K562 (cell line): Measurements from ENCODE around the gene MACROD2. TPM values are rescaled to one million over a fixed set of nuclear protein-coding genes. Genes with fewer than 3 reads are reported as not detected.

ENCODE experiments used
- ATAC-seq: fragments of 200-7000 bp; cut with Tn5 transposase; 3 replicates; pipeline ENCODE4 v1.9.1; 2020; ENCODE audit warnings: moderate library complexity
- BruUV-seq: library from RNA; stranded (reverse); fragments of 400-500 nt; replicated peaks from 2 replicates; lab custom pipeline; 2021; lab: Mats Ljungman, UMichigan
- CTCF ChIA-PET: fragments of 300-600 bp; formaldehyde crosslinking; extraction: SDS; loops from one replicate; lab custom pipeline; 2021; ENCODE audit warnings: low intra/inter-chr PET ratio; lab: Yijun Ruan, JAX
- POLR2A ChIA-PET: fragments of 300-600, 350-650 bp; sonication (Branson Sonifier 250); formaldehyde crosslinking; extraction: SDS; loops from one replicate; lab custom pipeline; 2021; ENCODE audit warnings: antibody characterized with exemption, inconsistent platforms; lab: Yijun Ruan, JAX
- DNase-seq, 4 experiments: peaks; one replicate each; pipeline versions ENCODE4 v3.0.0 to v3.0.0-alpha.2; 2011 to 2018; ENCODE audit warnings: low spot score in 3 of 4, mixed read lengths in 3 of 4; ENCODE audit errors: extremely low read depth in 1 of 4
- FAIRE-seq: peaks from 2 replicates; lab custom pipeline; 2011; peaks lifted over from hg19 to GRCh38; lab: Jason Lieb, UNC
- H2AFZ ChIP-seq: 2 replicates; pipeline ENCODE4 v1.6.0; 2011; ENCODE audit warnings: low read depth, low read length, control low read depth, inconsistent platforms
- H3K27ac ChIP-seq: fragments of 200-600 bp; 3 replicates; pipeline ENCODE4 v1.8.0; 2011; ENCODE audit warnings: low read depth, mild to moderate bottlenecking, control low read depth, inconsistent platforms, low read length, moderate library complexity, mixed read lengths; ENCODE audit errors: extremely low read depth
- H3K27me3 ChIP-seq, 2 experiments: fragments of 300-600 bp in 1 of 2; 2 replicates in 1 of 2; 3 replicates in 1 of 2; pipeline versions ENCODE4 v1.6.0 to v1.8.0; 2011; ENCODE audit warnings: inconsistent platforms in 2 of 2, low read length in 2 of 2, mild to moderate bottlenecking in 1 of 2, mixed read lengths in 1 of 2, moderate library complexity in 1 of 2; ENCODE audit not compliant: control insufficient read depth in 2 of 2, insufficient read depth in 2 of 2
- H3K36me3 ChIP-seq: fragments of 300-600 bp; 3 replicates; pipeline ENCODE4 v1.8.0; 2011; ENCODE audit warnings: mild to moderate bottlenecking, low read length, inconsistent platforms; ENCODE audit not compliant: control insufficient read depth, insufficient read depth
- H3K4me1 ChIP-seq, 2 experiments: fragments of 200-600 bp in 1 of 2; replicated peaks in 1 of 2; 2 replicates in 1 of 2; 3 replicates in 1 of 2; pipeline versions ENCODE4 v1.5.1 to v1.8.0; 2011; ENCODE audit warnings: inconsistent platforms in 2 of 2, low read length in 2 of 2, mild to moderate bottlenecking in 1 of 2, mixed read lengths in 1 of 2, moderate library complexity in 1 of 2; ENCODE audit not compliant: control insufficient read depth in 2 of 2, insufficient read depth in 2 of 2
- H3K4me2 ChIP-seq: 2 replicates; pipeline ENCODE4 v1.6.1; 2011; ENCODE audit warnings: low read length, control low read depth, inconsistent platforms, mixed read lengths; ENCODE audit not compliant: insufficient read depth
- H3K4me3 ChIP-seq: fragments of 200-600 bp; sonication (generic), shearing (Covaris generic); 2 replicates; pipeline ENCODE4 v1.5.1; 2016; ENCODE audit warnings: control low read depth, inconsistent platforms
- H3K79me2 ChIP-seq: fragments of 200-600 bp; 3 replicates; pipeline ENCODE4 v1.8.0; 2011; ENCODE audit warnings: low read length, inconsistent platforms; ENCODE audit not compliant: control insufficient read depth, insufficient read depth
- H3K9ac ChIP-seq, 2 experiments: 2 replicates each; pipeline versions ENCODE4 v1.6.0 to v1.6.1; 2011; ENCODE audit warnings: low read depth in 2 of 2, low read length in 2 of 2, control low read depth in 1 of 2, inconsistent platforms in 1 of 2, mild to moderate bottlenecking in 1 of 2, mixed read lengths in 1 of 2; ENCODE audit not compliant: insufficient read depth in 1 of 2
- H3K9me1 ChIP-seq: one replicate; pipeline ENCODE4 v1.6.0; 2011; ENCODE audit warnings: inconsistent platforms, mild to moderate bottlenecking, low read length, moderate library complexity; ENCODE audit not compliant: control insufficient read depth, insufficient read depth
- H3K9me3 ChIP-seq: replicated peaks from 2 replicates; pipeline ENCODE4 v1.5.1; 2011; ENCODE audit warnings: low read depth, low read length, inconsistent platforms; ENCODE audit not compliant: control insufficient read depth, insufficient read depth
- H4K20me1 ChIP-seq: replicated peaks from 2 replicates; pipeline ENCODE4 v1.6.1; 2011; ENCODE audit warnings: low read length, inconsistent platforms, mixed read lengths; ENCODE audit not compliant: control insufficient read depth, insufficient read depth
- CBX8 ChIP-seq: fragments of 200-600 bp; sonication (generic); IDR thresholded peaks from 2 replicates; pipeline ENCODE4 v1.6.1; 2012; ENCODE audit warnings: borderline replicate concordance, mixed run types, low read depth, mild to moderate bottlenecking, moderate library complexity, mixed read lengths, low read length, control low read depth, inconsistent platforms; ENCODE audit not compliant: poor library complexity, severe bottlenecking; ENCODE audit errors: extremely low read depth
- FOXJ3 ChIP-seq: sonication (generic); formaldehyde crosslinking; IDR thresholded peaks from 2 replicates; pipeline ENCODE4 v1.4.0; 2020; ENCODE audit warnings: mild to moderate bottlenecking, missing genetic modification reagents
- JUN ChIP-seq, 2 experiments: sonication (generic) in 1 of 2; formaldehyde crosslinking in 1 of 2; IDR thresholded peaks; 2 replicates each; pipeline versions ENCODE4 v1.6.1 to v1.8.0; 2012 to 2022; ENCODE audit warnings: borderline replicate concordance in 2 of 2, mild to moderate bottlenecking in 2 of 2, improper control_type of control experiment in 1 of 2, low read depth in 1 of 2, low read length in 1 of 2, missing genetic modification reagents in 1 of 2
- RAD51 ChIP-seq: fragments of 450-650 bp; IDR thresholded peaks from 2 replicates; pipeline ENCODE4 v1.7.1; 2016; ENCODE audit warnings: low read depth, mild to moderate bottlenecking, borderline replicate concordance
- TCF3 ChIP-seq: sonication (generic); formaldehyde crosslinking; IDR thresholded peaks from 2 replicates; pipeline ENCODE4 v1.4.0; 2020; ENCODE audit warnings: mild to moderate bottlenecking, missing genetic modification reagents
- ZC3H11A ChIP-seq: IDR thresholded peaks from 2 replicates; pipeline ENCODE4 v1.6.1; 2012; ENCODE audit warnings: low read depth, low read length, improper control_type of control experiment
- WGBS: fragments of 100-300 bp; shearing (Covaris generic); methylation state at CpG from one replicate; pipeline ENCODE4 v1.1.6; 2016; ENCODE audit warnings: low coverage, mixed read lengths; ENCODE audit not compliant: insufficient coverage; ENCODE audit errors: missing lambda C conversion rate; 5-methylcytosine and 5-hydroxymethylcytosine counted together
- in situ Hi-C: fragments of 300-500 bp; cut with MboI; formaldehyde crosslinking; loops from 4 replicates; pipeline ENCODE4 v1.15.0; 2018; ENCODE audit warnings: inconsistent platforms, mixed read lengths
- intact Hi-C: fragments of 100-400 bp; cut with micrococcal nuclease; formaldehyde crosslinking; loops from 2 replicates; pipeline ENCODE4 v1.14.2; 2022
- polyA plus RNA-seq, 8 experiments: library from polyadenylated mRNA; depleted of rRNA in 4 of 8; stranded (reverse) in 5 of 8; unstranded in 3 of 8; fragments of >200 nt; fragmentation: Nextera tagmentation in 2 of 8; fragmentation: Illumina TruSeq in 1 of 8; extraction: Ambion mirVana in 2 of 8; extraction: Trizol in 1 of 8; gene quantifications; 2 replicates each; pipeline versions ENCODE4 v1.2.1 to v1.2.3, GENCODE V29; 2011 to 2014; ENCODE audit warnings: inconsistent platforms in 1 of 8, missing spikeins in 1 of 8
- total RNA-seq, 7 experiments: library from RNA; depleted of rRNA in 6 of 7; stranded (reverse); fragments of >200 nt in 6 of 7; fragmentation: Illumina TruSeq in 2 of 7; extraction: Trizol in 2 of 7; gene quantifications; 2 replicates each; pipeline versions ENCODE4 v1.2.1 to v1.2.3, GENCODE V29; 2011 to 2021; ENCODE audit warnings: low replicate concordance in 1 of 7

The MACROD2 gene
- total and polyA plus RNA-seq, 9 of the 15 experiments (the other 6 are each of a cell fraction or from before 2014, with no cell fraction given): not detected

- no peak for TF ChIP-seq CBX8
Observed at GRCh38 chr20:14688005-14688404, 692.7 kb downstream of the MACROD2 start (continued).

GRCh38 chr20:14691994-14692393 is 696.7 kb downstream of the MACROD2 start:
- ATAC-seq (no peak), FAIRE-seq (no peak), DNase-seq (no peak)
- intact Hi-C loops (no loop called here), in situ Hi-C loops (no loop called here)
- TF ChIP-seq FOXJ3 (no peak), RAD51 (no peak), ZC3H11A (no peak), JUN (IDR thresholded peaks at IDR 0.05; ENCODE audit: borderline replicate concordance, low read depth, low read length) (no peak), JUN (CRISPR knock-in tag; IDR thresholded peaks at IDR 0.05; ENCODE audit: borderline replicate concordance) (no peak), TCF3 (CRISPR knock-in tag) (no peak)
- Histone ChIP-seq H3K4me3 (no peak overlapping the region), H3K4me1 (no peaks in the 10 kb centered on the region), H3K4me2 (no peak overlapping the region), H3K9ac (no peak overlapping the region), H4K20me1 (no peaks in the 10 kb centered on the region), H3K27ac (no peak overlapping the region), H3K9me3 (peaks cover 2% of the 10 kb centered on the region; the same call in 1 of the 2 replicates), H3K79me2 (no peaks in the 10 kb centered on the region), H3K36me3 (no peaks in the 10 kb centered on the region), H3K9me1 (no peaks in the 10 kb centered on the region), H2AFZ (no peak overlapping the region), H3K27me3 (no peaks in the 10 kb centered on the region)
- POLR2A ChIA-PET: no interaction called here
- CTCF ChIA-PET: no interaction called here
- 0% methylated on average over 3 of the region's 3 CpGs for WGBS
- no TSS peak for BruUV-seq
